Upper lobe of left lung (tissue), 6 donors: Measurements from ENCODE around the gene EIF2B5. TPM values are rescaled to one million over a fixed set of nuclear protein-coding genes. Genes with fewer than 3 reads are reported as not detected.

ENCODE experiments used
- ATAC-seq, 2 donors: fragments of 200-7000 bp; cut with Tn5 transposase; one replicate each; pipeline ENCODE4 v1.9.1; 2022; ENCODE audit warnings: mild to moderate bottlenecking in 2 of 2, moderate library complexity in 2 of 2; ENCODE audit not compliant: low FRiP score in 2 of 2
- DNase-seq, 2 donors: peaks; one replicate each; pipeline ENCODE4 v3.0.0-alpha.2; 2019 to 2020
- H3K27ac ChIP-seq, 4 donors: fragments of 200-600 bp; sonication (generic); one replicate each; pipeline ENCODE4 v1.5.1; 2016 to 2019
- H3K27me3 ChIP-seq, 4 donors: fragments of 200-600 bp; sonication (generic); one replicate each; pipeline ENCODE4 v1.5.1; 2017 to 2019
- H3K36me3 ChIP-seq, 4 donors: fragments of 200-600 bp; sonication (generic); one replicate each; pipeline ENCODE4 v1.5.1; 2016 to 2019
- H3K4me1 ChIP-seq, 4 donors: fragments of 200-600 bp; sonication (generic); one replicate each; pipeline ENCODE4 v1.5.1; 2018 to 2019
- H3K4me3 ChIP-seq, 4 donors: fragments of 200-600 bp; sonication (generic); one replicate each; pipeline ENCODE4 v1.5.1; 2017 to 2019; ENCODE audit warnings: mild to moderate bottlenecking in 2 of 4, moderate library complexity in 1 of 4
- H3K9me3 ChIP-seq, 4 donors: fragments of 200-600 bp; sonication (generic); one replicate each; pipeline ENCODE4 v1.5.1; 2018 to 2019
- CTCF ChIP-seq, 6 experiments: fragments of 450-650 bp in 4 of 6; fragments of 200-600 bp in 2 of 6; sonication (generic) in 2 of 6; IDR thresholded peaks; one replicate each; pipeline ENCODE4 v1.5.1; 2016 to 2019; ENCODE audit warnings: antibody characterized with exemption in 6 of 6
- EP300 ChIP-seq, 4 donors: sonication (generic); formaldehyde crosslinking; IDR thresholded peaks; one replicate each; pipeline ENCODE4 v1.5.1; 2017; ENCODE audit warnings: antibody characterized with exemption in 4 of 4, control low read depth in 2 of 4
- POLR2A ChIP-seq, 4 donors: fragments of 450-650 bp; IDR thresholded peaks; one replicate each; pipeline ENCODE4 v1.5.1; 2016 to 2017; ENCODE audit warnings: antibody characterized with exemption in 4 of 4, mild to moderate bottlenecking in 2 of 4
- POLR2AphosphoS5 ChIP-seq, 2 donors: sonication (generic); formaldehyde crosslinking; IDR thresholded peaks; one replicate each; pipeline ENCODE4 v1.5.1; 2017; ENCODE audit warnings: antibody characterized with exemption in 2 of 2
- WGBS, 2 donors: methylation state at CpG; one replicate each; pipeline ENCODE4 v1.1.5; 2017 to 2018; 5-methylcytosine and 5-hydroxymethylcytosine counted together
- small RNA-seq, 4 donors: library from RNA; depleted of rRNA; stranded (forward); fragments of <200 nt; gene quantifications; one replicate each; pipeline ENCODE3, GENCODE V24; 2016
- total RNA-seq, 6 donors: library from RNA; depleted of rRNA in 4 of 6; stranded (reverse); fragments of >200 nt in 4 of 6; gene quantifications; one replicate each; pipeline versions ENCODE4 v1.1.0 to v1.2.1, GENCODE V29; 2016 to 2021
- donor health status: DM: no; HTN: no; CAD: no; lungs with moderate emphysema.
- donor health status: DM: no; HTN: yes; CAD: no; lungs with severe emphysema.

Gene EIF2B5
- total RNA-seq, 6 donors from 2014 or later, result 31.4 to 37.6 (median 34.2) TPM

GRCh38 chr3:184189421-184189820 is 54.3 kb downstream of the EIF2B5 start:
- 93 to 100% methylated on average over 5 to 13 of the region's 13 CpGs for WGBS, 2 donors

GRCh38 chr3:184192889-184193288 is 57.7 kb downstream of the EIF2B5 start:
- H3K36me3 ChIP-seq, result peaks cover 43 to 89% (median 78%) of the 10 kb centered on the region in 4 donors
- TF ChIP-seq CTCF (IDR thresholded peaks at IDR 0.05) (no peak), POLR2AphosphoS5 (IDR thresholded peaks at IDR 0.05) (no peak)
- no peaks in the 10 kb centered on the region for H3K27me3 ChIP-seq
- H3K9me3 ChIP-seq, result no peaks in the 10 kb centered on the region
- peaks cover 0 to 8% (median under 1%) of the 10 kb centered on the region in 4 donors for H3K4me1 ChIP-seq
- no peak overlapping the region for H3K4me3 ChIP-seq
- WGBS, 2 donors, result 95% methylated on average over 9 to 10 of the region's 10 CpGs
- no peak for DNase-seq
- no peak overlapping the region for H3K27ac ChIP-seq
- no peak for ATAC-seq

More at GRCh38 chr3:184189421-184189820, 54.3 kb downstream of the EIF2B5 start:
- no peak for ATAC-seq
- H3K27ac ChIP-seq, result no peak overlapping the region
- peaks cover 40 to 71% (median 64%) of the 10 kb centered on the region in 4 donors for H3K36me3 ChIP-seq
- H3K27me3 ChIP-seq, result no peaks in the 10 kb centered on the region
- DNase-seq, result no peak
- H3K9me3 ChIP-seq, result no peaks in the 10 kb centered on the region
- TF ChIP-seq CTCF (IDR thresholded peaks at IDR 0.05) (no peak), EP300 (IDR thresholded peaks at IDR 0.05) (no peak), POLR2AphosphoS5 (IDR thresholded peaks at IDR 0.05) (no peak), POLR2A (IDR thresholded peaks at IDR 0.05) (no peak)
- H3K4me3 ChIP-seq, result no peak overlapping the region
- peaks cover 16 to 28% (median 20%) of the 10 kb centered on the region in 4 donors for H3K4me1 ChIP-seq

- Histone ChIP-seq H3K27me3 (no peaks in the 10 kb centered on the region), H3K4me3 (no peak overlapping the region), H3K9me3 (no peaks in the 10 kb centered on the region), H3K4me1 (no peaks in the 10 kb centered on the region), H3K27ac (no peak overlapping the region), H3K36me3 (peaks cover 43 to 77% (median 67%) of the 10 kb centered on the region in 4 donors)
- DNase-seq (no peak), ATAC-seq (no peak)
- 87 to 89% methylated on average over 8 to 9 of the region's 9 CpGs for WGBS, 2 donors
- no peak for TF ChIP-seq POLR2AphosphoS5 (IDR thresholded peaks at IDR 0.05)
- no peak for TF ChIP-seq EP300 (IDR thresholded peaks at IDR 0.05)
- no peak for TF ChIP-seq POLR2A (IDR thresholded peaks at IDR 0.05)
- TF ChIP-seq CTCF (IDR thresholded peaks at IDR 0.05), result no peak
Observed at GRCh38 chr3:184193991-184194539, 58.9 kb downstream of the EIF2B5 start.

Small RNA genes lying within 50 kb of the gene (small RNA-seq; reads per million reads assigned to genes)
- gene RF00019, result 0 reads per million in 4 donors

Other genes starting within 250 kb of the EIF2B5 start
- 100 to 1,000 TPM in 1 of 6 donors, 10 to 100 TPM in 5; 13.2 to 107 (median 27.1) TPM for gene ABCC5, start 117.5 kb upstream of the EIF2B5 start, total RNA-seq
- not detected for gene HTR3D, start 103.6 kb upstream of the EIF2B5 start, total RNA-seq
- gene HTR3C, start 82.3 kb upstream of the EIF2B5 start, total RNA-seq, result 1 to 10 TPM in 2 of 6 donors, under 1 TPM in 2, not detected in 2; 0.23 to 2.4 (median 1.5) TPM
- gene HTR3E, start 38.3 kb upstream of the EIF2B5 start, total RNA-seq, result not detected
- gene DVL3, start 20.0 kb downstream of the EIF2B5 start, total RNA-seq, result 100 to 1,000 TPM in 1 of 6 donors, 10 to 100 TPM in 5; 36.5 to 106 (median 62.8) TPM
- gene AP2M1, start 39.5 kb downstream of the EIF2B5 start, total RNA-seq, result 100 to 1,000 TPM; 132 to 280 (median 198) TPM
- 100 to 1,000 TPM in 1 of 6 donors, 10 to 100 TPM in 5; 52.6 to 184 (median 73.1) TPM for gene ABCF3, start 50.8 kb downstream of the EIF2B5 start, total RNA-seq
- 1 to 10 TPM in 2 of 6 donors, under 1 TPM in 3, not detected in 1; 0.17 to 1.2 (median 0.51) TPM for gene VWA5B2, start 94.2 kb downstream of the EIF2B5 start, total RNA-seq
- 10 to 100 TPM; 16.2 to 60.8 (median 37.6) TPM for gene ALG3, start 113.6 kb downstream of the EIF2B5 start, total RNA-seq
- 1 to 10 TPM; 1.8 to 8.8 (median 4.1) TPM for gene EEF1AKMT4, start 114.3 kb downstream of the EIF2B5 start, total RNA-seq
- gene CAMK2N2, start 126.2 kb downstream of the EIF2B5 start, total RNA-seq, result under 1 TPM in 2 of 6 donors, not detected in 4; 0.26 to 0.44 TPM
- not detected for gene ECE2, start 140.7 kb downstream of the EIF2B5 start, total RNA-seq
- 100 to 1,000 TPM; 144 to 259 (median 165) TPM for gene PSMD2, start 163.9 kb downstream of the EIF2B5 start, total RNA-seq
- 100 to 1,000 TPM; 278 to 408 (median 326) TPM for gene EIF4G1, start 179.2 kb downstream of the EIF2B5 start, total RNA-seq
- gene FAM131A, start 202.2 kb downstream of the EIF2B5 start, total RNA-seq, result 10 to 100 TPM; 14.8 to 52.7 (median 25.2) TPM
- gene CLCN2, start 226.2 kb downstream of the EIF2B5 start, total RNA-seq, result 10 to 100 TPM in 1 of 6 donors, 1 to 10 TPM in 5; 3.0 to 14.7 (median 5.3) TPM
- gene POLR2H, start 226.4 kb downstream of the EIF2B5 start, total RNA-seq, result 100 to 1,000 TPM in 1 of 6 donors, 10 to 100 TPM in 5; 41.4 to 235 (median 66.2) TPM
- under 1 TPM in 2 of 6 donors, not detected in 4; 0.14 to 0.84 TPM for gene THPO, start 242.8 kb downstream of the EIF2B5 start, total RNA-seq
- gene CHRD, start 244.7 kb downstream of the EIF2B5 start, total RNA-seq, result 10 to 100 TPM in 1 of 6 donors, 1 to 10 TPM in 5; 2.1 to 40.9 (median 4.3) TPM